HG02588 (cell line): Measurements from ENCODE around the gene VWA8.
"Not testable (repeated sequence)": the region's sequence is repeated elsewhere in the genome, so short reads cannot be mapped to it uniquely, and the experiment has no call there.

Experiments
- ATAC-seq: cut with Tn5 transposase; IDR thresholded peaks from one replicate; pipeline ENCODE4 v1.9.1; 2021; ENCODE audit warnings: mild to moderate bottlenecking, moderate library complexity; ENCODE audit not compliant: unreplicated experiment

VWA8 gene

DNA sequence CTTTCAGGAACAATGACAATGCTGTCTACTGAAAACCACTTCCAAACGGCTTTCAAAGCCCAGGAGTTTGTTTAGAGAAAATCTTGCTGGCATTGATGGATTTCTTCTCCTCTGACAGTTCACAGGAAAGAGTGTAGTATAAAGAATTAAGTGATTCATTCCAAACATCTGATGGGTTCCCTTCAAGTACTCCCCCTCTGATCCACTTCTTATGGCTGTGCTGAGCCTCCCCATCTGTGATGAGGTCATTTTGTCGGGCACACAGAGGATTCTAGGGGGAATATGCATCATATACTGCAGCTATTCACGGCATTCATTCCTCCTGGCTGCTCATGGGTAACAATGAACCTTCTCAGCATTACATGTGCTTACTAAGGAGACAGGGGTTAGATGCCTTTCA, 395.7 kb downstream of the VWA8 start:
- ATAC-seq = no peak

DNA sequence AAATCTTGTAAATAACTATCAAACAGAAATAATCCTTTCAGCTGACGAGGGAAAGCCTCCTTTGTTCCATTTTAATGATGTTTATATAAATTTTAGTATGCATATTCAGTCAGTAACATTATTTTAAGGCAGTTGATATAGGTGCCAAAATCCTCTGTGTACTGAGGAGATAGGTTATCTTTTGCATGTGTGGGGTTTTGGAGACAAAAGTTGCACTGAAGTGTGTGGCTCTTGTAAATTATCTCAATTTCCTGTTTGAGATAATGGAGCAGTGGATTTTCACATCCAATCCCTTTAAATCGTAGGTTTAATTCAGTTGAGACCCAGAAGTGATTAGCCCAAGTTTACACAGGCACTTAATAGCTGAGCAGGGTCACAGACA, 396.9 kb downstream of the VWA8 start:
- no peak for ATAC-seq

- no peak for ATAC-seq
These were observed 397.4 kb downstream of the VWA8 start for GRCh38 chr13:41563341-41563983.

DNA sequence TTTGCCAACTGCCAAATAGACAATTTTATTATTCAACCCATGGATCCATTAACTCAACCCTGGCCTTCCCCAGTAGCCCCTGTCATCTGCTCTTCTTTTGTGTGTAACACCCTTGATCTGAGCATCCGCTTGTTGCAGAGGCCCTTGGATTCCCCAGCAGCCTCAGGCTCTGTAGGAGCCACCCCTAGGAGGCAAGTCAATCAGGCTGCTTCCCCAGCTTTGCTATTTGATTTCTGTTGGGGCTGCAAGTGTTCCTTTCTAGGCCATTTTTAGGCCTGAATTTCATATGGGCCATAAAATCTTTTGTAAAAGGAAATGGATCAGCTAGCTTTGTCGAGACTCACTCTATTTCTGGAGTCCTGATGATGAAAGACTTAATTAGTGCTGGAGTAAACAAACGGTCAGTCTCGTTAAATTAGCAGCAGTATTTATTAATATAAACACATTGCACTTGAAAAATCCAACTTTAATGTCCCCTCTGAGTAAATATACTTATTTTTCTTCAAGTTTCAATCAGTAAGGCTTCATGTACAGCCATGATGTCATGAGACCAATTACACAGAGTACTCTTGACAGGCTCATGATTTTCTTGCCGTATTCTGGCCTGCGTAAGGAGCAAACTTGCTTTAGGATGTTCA, 398.2 kb downstream of the VWA8 start:
- no peak for ATAC-seq

DNA sequence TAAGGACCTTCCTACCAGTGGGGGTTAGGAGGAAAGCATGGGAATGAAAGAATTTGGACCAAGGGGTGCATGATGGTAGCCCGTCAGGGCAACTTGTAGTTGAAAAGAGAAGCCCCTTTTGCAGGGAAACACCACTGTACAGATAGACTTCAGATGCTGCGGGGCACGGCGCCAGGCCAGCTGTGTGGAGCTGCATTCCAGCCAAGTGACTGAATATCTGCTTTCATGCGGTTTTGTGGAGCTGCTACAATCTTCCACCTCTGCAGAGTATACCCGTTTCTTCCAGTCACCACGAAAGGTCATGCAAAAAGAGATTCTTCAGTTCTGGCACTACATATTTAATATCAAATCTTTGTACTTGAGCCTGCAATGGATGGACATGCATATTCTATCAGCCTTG, 398.8 kb downstream of the VWA8 start:
- ATAC-seq = no peak

DNA sequence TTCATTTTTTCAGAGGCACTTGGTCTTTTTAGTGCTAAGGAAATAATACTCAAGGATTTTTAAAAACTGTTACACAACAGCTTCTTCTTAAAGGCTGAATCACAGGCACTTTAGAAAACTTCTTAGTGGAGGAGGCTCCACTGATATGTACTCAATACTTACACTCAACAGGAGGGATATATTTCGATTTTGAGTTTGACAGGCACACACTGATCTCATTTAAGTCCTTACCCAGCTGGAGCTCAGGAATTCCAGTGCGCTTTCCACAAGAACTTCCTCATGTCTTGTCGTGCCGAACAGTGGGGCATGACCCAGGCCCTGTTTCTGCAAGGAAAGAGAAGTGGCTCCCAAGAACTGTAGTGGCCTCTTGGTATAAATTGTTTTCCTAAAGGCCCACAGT, 399.7 kb downstream of the VWA8 start:
- ATAC-seq = no peak

- ATAC-seq = no peak
These were observed 401.9 kb downstream of the VWA8 start for GRCh38 chr13:41558781-41559560.

GRCh38 chr13:41557719-41558118, 403.2 kb downstream of the VWA8 start:
- no peak for ATAC-seq

DNA sequence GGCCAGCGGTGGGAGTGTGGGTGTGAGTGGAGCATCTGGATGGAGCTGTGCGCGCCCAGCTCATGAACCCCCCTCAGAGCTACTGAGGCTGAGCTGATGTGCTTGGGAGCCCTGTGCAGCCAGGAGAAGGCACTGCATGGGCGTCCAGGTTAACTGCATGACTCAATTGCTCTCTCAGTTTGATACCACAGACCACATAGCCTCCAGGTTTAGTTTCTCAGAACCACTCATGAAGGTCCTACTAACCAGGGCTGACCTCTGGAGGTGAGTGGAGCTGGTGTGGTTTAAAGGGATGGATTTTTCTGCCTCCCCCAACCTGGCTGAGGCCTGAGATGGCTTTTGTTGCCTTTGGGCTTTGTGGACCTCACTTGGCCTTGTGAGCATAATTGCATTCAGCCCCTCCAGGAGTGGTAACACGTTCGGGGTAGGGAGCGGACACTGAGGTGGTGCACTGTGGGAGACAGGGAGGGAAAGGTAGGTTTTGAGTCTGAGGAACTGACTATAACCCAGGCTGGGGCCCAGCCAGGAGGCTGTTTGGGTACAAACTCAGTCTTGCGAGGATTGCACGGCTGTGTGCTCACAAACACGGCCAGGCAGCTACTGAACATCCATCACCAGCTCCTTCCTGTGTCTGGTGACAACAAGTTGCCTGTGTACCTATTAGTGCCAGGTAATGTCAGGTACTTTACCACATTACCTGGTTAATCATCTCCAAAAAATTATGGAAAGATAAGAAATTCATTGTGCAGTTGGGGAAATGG, 406.1 kb downstream of the VWA8 start:
- peak; percentile 96 for ATAC-seq

GRCh38 chr13:41554180-41554579, 406.7 kb downstream of the VWA8 start:
- ATAC-seq = peak; percentile 9

DNA sequence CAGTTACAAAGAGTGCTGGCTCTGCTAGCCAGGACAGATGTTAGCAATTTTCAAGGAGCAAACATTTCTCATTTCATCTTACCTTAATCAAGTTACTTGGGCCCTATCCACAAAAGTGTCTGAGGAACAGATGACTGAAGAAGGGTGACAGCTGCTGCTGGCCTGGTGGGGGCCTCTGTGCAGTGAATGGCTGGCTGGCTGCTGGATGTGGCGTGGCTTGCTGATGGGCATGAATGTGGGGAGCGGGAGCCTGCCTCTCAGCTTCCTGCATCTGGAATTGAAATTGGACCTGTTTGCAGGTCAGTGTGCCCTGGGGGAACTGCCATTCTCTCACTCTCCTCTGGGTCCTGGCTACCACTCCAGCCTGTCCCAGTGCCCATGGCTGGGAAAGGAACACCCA, 408.9 kb downstream of the VWA8 start:
- no peak for ATAC-seq

- no peak for ATAC-seq
These were observed 410.6 kb downstream of the VWA8 start for GRCh38 chr13:41550276-41550675.

DNA sequence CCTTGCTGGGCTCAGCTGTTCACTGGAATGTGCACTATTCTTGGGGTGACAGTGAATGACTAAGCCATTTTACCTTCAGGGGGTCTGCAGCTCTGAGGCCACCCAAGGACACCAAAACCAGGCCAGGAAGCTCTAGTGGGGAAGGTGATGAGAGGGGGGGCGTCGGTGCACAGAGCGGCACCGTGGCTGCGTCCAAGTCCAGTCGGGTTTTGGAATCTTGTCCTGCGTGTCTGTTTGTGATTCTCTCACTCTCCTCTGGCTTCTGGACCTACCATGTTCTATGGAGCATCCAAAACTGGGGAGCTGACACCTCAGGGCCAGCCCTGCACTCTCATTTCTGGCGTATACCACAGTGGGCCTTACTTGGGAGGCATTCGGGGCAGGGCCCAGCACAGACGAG, 411.4 kb downstream of the VWA8 start:
- no peak for ATAC-seq

DNA sequence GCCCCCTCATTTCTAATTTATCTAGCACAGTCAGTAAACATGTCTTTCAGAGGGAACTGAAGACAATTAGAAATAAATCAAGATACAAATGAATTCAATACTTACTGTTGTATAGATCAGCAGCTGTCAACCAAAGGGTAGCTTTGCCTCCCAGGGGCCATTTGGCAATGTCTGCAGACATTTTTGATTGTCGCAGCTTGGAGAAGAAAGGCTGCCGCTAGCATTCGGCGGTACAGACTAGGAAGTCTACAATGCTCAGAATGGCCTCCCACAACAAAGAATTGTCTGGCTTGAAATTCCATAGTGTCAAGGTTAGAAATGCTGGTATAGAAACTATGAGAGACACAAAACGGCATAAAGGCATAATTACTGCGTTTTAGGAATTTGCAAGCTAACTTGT, 412.0 kb downstream of the VWA8 start:
- no peak for ATAC-seq

DNA sequence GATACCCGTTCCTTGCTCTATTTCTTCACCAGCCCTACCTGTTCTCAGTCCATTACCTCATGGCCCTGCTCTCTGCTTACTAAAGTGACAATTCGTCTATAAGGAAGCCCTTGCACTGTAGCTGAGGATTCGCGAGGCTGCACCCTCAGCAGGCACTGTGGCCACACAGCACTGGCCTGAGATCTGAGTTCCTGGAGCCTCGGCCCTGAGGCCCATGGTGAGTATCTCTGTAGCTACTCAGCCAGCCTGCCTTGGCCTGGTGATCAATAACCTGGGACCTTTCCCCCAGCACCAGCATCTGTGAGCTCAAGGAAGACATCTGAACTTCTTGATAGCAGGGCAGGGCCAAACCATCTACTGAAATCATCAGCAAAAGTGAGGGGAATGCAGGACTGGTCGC, 412.9 kb downstream of the VWA8 start:
- ATAC-seq = no peak

DNA sequence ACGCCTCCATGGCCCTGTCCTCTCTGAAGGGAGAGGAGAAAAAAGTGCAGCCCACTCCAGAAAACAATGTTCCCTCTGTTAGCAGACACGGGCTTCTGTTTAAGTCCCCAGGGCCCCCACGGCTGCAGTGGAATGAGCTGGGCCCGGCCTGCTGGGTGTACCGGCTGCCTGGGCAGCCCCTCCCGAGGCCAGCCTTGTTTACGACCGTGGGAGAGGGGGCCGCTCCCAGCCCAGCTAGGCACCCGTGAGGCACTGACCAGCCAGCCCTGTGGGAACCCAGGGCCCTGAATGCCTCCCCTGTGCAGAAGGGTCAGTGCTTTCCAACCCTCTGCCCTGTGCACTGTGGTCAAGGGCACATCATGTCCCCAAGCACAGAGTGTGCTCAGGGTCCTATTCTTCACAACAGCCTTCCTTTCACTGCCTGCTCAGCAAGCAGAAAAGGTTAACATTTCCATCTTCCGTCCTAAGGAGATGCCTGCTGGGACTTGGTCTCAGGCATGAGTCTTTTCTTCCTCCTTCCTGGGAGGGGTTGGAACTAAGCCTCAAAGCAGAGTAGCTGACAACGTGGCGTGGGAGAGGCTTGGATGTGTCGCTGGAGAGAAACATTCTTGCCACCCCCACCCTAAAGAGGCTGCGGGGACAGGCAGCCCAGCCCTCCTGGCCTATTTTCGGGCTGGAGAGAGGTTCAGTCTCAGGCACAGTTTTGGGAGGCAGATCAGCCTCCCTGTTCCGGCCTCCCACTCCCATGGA, 413.5 kb downstream of the VWA8 start:
- no peak for ATAC-seq

DNA sequence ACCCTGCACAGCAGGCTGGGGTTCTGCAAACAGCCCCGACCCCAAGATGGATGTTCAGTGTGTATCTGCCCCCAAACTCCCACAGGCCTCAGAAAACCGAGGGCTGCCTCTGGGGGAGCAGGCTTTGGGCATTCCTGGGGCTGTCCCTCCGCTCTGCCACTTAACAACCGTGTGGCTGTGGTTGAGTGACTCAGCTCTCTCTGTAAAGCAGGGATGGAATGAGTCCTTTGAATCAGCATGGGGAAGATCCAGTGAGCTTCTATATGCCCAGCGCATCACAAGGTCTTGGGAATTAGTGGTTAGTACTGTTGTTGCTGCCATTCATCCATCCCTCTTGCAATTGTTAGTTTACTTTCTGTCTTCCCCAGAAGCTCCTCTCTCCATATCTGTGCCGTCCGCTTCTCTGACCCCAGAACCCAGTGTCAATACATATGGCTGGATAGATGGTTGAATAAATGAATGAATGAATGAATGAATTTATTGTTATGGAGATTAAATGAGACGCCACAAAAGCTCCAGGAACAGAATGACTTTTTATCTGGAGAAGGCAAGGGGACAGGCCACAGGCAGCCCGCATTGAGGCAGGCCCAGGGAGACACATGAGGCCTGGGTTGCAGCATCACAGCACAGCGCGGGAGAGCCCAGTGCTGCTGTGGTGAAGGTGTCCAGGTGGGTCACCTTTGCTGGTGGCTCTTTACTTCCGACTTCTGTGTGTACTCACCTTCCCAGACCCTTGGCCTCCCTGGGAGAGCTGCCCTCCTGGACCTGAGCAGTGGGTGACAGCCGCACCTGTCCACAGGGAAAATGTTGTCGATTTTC, 414.3 kb downstream of the VWA8 start:
- ATAC-seq = no peak

DNA sequence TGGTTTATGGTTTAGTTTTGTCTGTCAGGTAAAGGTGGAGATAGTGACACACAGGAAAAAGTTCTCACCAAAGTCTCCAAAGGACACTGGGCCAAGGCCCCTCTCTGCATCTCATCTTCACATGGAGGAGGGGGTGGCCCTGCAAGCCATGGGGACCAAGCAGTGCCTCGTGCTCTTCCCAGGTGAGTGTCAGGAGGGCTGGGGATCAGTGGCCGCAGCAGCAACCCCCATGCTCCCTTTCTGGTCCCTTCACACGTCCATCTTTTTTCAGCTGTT, 415.5 kb downstream of the VWA8 start:
- no peak for ATAC-seq

DNA sequence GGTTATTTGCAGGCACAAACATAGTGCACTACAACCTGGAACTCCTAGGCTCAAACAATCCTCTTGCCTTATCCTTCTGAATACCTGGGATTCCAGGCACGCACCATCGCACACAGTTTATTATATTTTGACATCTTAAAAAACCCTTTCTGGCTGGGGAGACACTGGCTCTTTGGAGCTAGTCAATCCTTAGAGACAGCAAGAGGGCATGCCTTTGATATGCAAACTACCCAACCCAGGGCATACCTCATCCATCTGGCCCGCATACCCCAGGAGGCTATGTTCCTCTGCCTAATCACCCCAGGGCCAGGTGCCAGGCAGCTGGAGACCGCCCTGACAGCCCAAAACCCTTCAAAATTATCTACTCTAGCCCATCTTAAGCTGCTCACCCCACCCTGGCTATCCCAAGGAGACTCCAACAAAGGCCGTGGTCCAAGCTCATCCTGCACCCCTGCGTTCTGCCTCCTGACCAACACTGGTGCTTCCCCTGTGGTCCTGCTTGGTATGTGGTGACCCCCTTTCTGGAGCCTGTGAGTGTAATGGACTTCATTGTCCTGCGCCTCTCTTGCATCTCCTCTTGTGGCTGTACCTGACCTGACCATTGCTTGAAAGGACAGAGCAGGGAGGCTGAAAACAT, 417.1 kb downstream of the VWA8 start:
- ATAC-seq = no peak

- ATAC-seq = not testable (repeated sequence)
These were observed 418.1 kb downstream of the VWA8 start for GRCh38 chr13:41542799-41543198.
